HepG2 (cell line): ENCODE measurements around the gene ARMC2.

Source experiments
- EZH2 ChIP-seq: conservative IDR thresholded peaks from 2 replicates; pipeline ENCODE4 v1.6.1; 2012; ENCODE audit warnings: mild to moderate bottlenecking, low read depth, low read length, moderate library complexity
- HNRNPH1 ChIP-seq: fragments of 200-400 bp; formaldehyde crosslinking; optimal IDR thresholded peaks from 2 replicates; pipeline ENCODE3; 2017; ENCODE audit warnings: mild to moderate bottlenecking, low read depth, low read length
- IKZF1 ChIP-seq: fragments of 450-650 bp; IDR thresholded peaks from 2 replicates; pipeline ENCODE4 v1.7.1; 2016
- ZFP1 ChIP-seq: IDR thresholded peaks from 2 replicates; pipeline ENCODE4 v1.6.1; 2016
- ZNF556 ChIP-seq: sonication (generic); formaldehyde crosslinking; IDR thresholded peaks from 2 replicates; pipeline ENCODE4 v1.4.0; 2020; ENCODE audit warnings: mild to moderate bottlenecking, missing genetic modification reagents, borderline replicate concordance
- ZNF605 ChIP-seq: sonication (generic); formaldehyde crosslinking; IDR thresholded peaks from 2 replicates; pipeline ENCODE4 v1.8.0; 2022; ENCODE audit warnings: mild to moderate bottlenecking, missing genetic modification reagents
- ZNF7 ChIP-seq: IDR thresholded peaks from 2 replicates; pipeline ENCODE4 v1.6.1; 2016; ENCODE audit warnings: missing biosample characterization, missing genetic modification reagents
- TF ChIP-seq, protein P1 (sequence below): sonication (generic); formaldehyde crosslinking; IDR thresholded peaks from 2 replicates; pipeline ENCODE4 v1.5.0; 2020; ENCODE audit warnings: mild to moderate bottlenecking, missing genetic modification reagents, moderate library complexity

DNA sequence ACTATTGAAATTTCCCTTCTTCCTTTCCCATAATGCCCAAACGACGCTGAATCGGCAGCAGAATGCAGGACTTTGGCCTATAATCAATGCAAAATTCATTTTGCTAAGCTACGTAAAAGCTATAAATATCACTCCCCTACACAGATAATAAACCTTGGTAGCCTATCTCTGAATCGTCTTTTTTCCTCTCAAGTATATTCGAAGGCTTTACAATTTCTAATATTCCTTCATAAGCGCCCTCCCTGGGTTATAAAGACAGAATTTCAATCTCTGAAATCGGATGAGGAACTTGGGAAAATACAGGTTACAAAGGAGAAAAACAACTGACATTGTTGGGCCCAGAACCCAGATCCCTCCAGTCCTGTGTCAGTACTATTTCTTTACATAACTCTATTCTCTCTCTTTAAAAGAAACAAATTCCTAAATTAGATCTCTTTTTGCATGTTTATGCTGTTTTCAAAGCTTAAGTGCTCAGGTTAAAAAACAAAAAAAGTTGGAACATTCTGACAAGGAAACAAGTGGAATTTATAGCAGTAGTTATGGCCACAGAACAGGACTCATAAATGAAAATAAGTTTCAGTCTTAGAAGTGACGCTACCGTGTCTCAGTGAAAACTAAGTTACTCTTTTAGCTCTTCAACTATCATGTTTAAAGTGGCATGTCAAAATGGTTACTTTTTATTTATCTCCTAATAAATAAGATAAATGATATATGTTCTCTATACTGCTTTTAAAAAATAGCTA lies 161.9 kb downstream of the ARMC2 start:
- TF ChIP-seq IKZF1 (no peak), ZNF605 (CRISPR knock-in tag) (no peak), ZNF7 (CRISPR knock-in tag) (no peak), EZH2 (no peak), ZNF556 (CRISPR knock-in tag) (no peak), ZFP1 (CRISPR knock-in tag) (no peak), HNRNPH1 (no peak)
- TF ChIP-seq, protein P1, sequence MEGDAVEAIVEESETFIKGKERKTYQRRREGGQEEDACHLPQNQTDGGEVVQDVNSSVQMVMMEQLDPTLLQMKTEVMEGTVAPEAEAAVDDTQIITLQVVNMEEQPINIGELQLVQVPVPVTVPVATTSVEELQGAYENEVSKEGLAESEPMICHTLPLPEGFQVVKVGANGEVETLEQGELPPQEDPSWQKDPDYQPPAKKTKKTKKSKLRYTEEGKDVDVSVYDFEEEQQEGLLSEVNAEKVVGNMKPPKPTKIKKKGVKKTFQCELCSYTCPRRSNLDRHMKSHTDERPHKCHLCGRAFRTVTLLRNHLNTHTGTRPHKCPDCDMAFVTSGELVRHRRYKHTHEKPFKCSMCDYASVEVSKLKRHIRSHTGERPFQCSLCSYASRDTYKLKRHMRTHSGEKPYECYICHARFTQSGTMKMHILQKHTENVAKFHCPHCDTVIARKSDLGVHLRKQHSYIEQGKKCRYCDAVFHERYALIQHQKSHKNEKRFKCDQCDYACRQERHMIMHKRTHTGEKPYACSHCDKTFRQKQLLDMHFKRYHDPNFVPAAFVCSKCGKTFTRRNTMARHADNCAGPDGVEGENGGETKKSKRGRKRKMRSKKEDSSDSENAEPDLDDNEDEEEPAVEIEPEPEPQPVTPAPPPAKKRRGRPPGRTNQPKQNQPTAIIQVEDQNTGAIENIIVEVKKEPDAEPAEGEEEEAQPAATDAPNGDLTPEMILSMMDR (CRISPR knock-in tag) = no peak
